SIG-M5 treated with dmso at 0.1 percent for 504 hours (cell line): ENCODE data around the gene NUDT13.
"Not testable (repeated sequence)": the region's sequence is repeated elsewhere in the genome, so short reads cannot be mapped to it uniquely, and the experiment has no call there.

Experiments used
- DNase-seq: peaks from one replicate; lab custom pipeline; 2025; ENCODE audit not compliant: unreplicated experiment; lab: John Stamatoyannopoulos, UW

Gene NUDT13

DNA sequence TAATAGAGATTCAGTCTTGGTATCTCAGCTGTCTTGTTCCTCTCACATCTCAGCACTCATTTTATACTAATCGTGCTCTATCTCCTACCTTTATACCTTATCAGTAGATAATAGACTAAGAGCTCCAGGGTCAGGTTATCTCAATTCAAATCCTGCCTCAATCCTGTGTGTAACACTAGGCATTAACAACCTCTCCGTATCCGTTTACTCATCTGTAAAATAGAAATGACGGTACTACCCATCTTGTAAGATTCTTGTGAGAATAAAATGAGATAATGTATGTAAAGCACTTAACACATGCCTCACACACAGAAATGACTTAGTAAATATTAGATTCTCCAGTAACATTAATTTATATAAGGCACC, 13.0 kb upstream of the NUDT13 start:
- DNase-seq: no peak

DNA sequence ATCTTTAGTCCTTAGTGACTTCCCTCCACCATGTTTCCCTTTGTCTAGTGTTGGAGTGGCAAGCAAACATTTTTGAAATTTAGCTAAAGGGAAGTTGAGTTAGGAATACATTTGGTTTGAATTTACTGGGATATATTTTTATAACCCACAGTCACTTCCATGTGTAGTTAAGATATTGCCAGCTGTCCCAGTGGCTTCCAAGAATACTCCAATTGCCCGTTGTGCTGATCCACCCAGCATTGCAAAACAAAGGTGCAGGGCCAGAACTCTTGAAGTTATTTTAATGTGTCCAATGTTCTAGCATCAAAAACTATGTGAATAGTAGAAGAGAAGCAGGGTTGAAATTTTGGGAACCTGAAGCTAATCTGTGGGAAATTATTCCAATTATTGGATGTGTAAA, 11.1 kb upstream of the NUDT13 start:
- no peak for DNase-seq

DNA sequence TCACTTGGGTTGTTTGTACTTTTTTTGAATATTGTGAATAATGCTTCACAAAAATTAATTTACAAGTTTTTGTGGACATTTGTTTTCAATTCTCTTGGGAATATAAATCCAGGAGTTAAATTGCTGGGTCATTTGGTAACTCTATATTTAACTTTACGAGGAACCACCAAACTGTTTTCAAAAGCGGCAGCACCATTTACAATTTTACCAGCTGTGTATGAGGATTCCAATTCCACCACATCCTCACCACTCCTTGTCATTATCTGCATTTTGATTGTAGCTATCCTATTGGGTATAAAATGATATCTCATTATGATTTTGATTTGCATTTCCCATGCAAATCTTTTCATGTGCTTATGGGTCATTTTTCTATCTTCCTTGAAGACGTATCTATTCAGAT, 4.0 kb upstream of the NUDT13 start:
- DNase-seq: no peak

DNA sequence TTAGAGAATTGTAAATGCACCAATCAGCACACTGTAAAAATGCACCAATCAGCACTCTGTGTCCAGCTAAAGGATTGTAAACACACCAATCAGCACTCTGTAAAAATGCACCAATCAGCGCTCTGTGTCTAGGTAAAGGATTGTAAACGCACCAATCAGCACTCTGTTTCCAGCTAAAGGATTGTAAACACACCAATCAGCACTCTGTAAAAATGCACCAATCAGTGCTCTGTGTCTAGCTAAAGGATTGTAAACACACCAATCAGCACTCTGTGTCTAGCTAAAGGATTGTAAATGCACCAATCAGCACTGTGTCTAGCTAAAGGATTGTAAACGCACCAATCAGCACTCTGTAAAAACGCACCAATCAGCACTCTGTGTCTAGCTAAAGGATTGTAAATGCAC, 1.0 kb upstream of the NUDT13 start:
- DNase-seq: not testable (repeated sequence)

DNA sequence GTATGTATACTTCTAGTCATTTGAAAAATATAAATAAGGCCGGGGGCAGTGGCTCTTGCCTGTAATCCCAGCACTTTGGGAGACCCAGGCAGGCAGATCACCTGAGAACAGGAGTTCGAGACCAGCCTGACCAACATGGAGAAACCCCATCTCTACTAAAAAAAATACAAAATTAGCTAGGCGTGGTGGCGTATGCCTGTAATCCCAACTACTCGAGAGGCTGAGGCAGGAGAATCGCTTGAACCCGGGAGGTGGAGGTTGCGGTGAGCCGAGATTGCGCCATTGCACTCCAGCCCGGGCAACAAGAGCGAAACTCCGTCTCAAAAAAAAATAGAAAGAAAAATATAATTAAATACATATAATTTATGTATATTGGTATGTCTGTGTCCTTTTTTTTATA, 1.8 kb downstream of the NUDT13 start:
- DNase-seq: not testable (repeated sequence)

DNA sequence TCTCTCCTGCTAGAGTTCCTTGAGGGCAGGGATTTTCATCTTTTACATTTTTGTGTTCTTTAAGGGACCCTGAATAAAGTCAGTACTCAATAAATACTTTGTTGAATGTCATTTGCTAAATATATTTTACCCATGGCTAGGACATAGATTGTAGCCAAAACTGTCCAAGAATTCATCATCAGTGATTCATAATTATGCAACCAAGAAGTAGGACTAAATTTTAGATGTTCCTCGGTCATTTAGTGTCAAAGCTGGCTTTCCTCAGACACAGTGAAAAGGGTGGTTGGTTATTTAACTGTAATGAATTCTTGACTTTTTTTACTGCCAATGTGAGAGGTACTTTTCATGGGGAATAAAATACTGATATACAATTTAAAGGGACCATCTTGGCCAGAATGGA, 3.3 kb downstream of the NUDT13 start:
- DNase-seq: no peak

DNA sequence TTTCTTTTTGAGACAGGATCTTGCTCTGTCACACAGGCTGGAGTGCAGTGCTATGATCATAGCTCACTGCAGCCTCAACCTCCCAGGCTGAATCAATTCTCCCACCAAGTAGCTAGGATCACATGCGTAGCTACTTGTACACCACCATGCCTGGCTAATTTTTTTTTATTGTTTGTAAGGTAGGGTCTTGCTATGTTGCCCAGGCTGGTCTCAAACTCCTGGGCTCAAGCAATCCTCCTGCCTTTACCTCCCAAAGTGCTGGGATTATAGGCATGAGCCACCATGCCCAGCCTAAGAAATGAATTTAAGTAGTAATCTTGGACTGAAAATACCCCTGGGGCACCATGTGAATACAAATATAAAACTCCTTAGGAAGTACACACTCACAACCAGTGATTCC, 5.8 kb downstream of the NUDT13 start:
- no peak for DNase-seq

DNA sequence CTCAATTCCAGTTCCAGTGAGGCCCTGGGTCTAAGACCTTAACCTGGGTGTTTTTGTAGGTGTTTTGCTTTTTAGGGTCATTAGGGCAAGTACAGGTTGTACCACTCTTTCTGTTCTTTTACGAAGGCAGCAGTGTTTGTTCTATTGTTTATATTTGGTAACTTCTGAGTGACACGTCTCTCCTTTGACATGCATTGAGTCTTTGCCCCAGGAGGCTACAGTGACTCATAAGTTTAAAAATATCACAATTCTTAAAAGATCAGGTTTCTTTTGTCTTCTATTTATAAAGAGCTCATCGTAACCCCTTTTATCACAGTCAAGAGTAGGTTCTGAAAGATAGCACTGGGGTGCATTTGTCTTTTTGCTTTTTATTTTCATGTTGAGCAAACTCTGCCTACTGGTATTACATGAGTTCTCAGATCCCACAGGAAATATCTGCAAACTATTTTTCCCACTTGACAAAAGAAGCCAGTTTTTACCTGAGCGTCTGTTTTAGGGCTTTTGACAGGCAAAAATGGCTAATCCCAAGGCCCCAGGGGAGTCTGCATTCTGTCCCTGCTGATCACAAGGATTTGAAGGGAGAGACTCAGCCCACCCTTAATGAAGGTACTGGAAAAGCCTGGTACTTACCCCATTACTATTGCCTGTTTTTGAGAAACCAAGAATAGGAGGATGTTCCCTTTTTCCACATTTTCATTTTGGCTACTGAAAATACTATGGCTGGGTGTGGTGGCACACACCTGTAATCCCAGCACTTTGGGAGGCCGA, 7.9 kb downstream of the NUDT13 start:
- peak; percentile 28 for DNase-seq

DNA sequence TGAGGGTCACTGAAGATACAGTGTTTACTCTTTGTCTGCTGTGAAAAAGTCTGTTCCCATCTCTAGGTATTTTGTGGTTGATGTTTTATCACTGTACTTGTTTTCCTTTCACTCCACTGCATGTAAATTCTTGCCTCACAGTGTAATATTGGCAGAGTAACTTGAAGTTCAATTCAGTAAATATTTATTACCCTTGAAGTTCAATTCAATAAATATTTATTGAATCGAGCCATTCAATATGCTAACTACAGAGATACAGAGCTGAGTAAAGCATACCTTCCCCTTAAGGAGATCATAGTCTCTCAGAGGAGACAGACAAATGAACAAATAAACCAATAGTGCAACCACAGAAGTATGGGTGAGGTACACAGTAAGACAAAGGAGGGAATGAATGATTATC, 9.2 kb downstream of the NUDT13 start:
- DNase-seq: no peak

DNA sequence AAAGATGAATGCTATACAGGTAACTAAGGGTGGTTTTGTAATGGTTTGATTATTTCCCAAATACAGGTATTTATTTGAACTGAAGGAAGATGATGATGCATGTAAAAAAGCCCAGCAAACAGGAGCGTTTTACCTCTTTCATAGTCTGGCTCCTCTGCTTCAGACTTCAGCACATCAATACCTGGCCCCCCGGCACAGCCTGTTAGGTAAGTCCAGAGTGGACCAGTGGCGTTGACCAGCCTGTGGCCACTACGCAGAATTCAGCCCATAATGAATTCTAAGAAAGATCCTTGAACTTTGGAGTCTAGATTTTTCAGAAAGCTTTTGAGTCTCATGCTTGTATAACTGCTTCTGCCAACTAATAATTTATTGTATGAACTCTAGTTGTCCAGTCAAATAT, 9.7 kb downstream of the NUDT13 start:
- no peak for DNase-seq

DNA sequence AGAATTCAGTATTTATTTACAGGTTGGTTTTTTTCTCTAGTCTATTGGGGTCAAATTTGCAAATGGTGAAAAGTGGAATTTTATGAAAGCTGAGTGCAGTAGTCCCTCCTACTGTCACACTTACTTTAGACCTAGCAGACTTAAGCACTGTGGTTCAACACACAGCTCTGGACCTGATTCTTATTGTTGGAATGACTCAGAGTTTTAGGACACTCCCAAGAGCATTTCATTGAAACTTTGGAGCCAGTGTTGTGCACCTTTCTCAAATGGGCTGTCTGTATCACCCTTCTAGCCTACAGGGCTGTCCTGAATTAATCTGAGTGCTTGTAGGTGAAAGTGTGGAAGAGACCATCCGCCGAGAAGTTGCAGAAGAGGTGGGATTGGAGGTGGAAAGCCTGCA, 16.1 kb downstream of the NUDT13 start:
- no peak for DNase-seq

DNA sequence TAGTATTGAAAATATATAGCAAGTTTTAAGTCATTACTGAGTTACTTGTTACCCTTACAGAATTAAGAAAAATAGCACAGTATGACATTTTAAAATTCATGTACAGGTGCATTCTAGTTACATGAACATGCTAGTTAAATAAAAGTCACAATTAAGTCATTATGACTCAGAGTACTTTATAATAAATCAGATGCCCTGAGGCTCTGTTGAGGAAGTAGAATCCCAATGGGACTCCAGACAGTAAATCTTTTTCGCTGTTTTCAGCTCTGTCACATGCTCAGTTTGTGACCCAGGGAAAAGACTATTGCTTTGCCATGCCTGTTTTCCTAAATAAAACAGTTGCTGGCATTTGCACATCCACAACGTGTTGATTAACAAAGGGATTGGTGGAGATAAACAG, 21.0 kb downstream of the NUDT13 start:
- no peak for DNase-seq

DNA sequence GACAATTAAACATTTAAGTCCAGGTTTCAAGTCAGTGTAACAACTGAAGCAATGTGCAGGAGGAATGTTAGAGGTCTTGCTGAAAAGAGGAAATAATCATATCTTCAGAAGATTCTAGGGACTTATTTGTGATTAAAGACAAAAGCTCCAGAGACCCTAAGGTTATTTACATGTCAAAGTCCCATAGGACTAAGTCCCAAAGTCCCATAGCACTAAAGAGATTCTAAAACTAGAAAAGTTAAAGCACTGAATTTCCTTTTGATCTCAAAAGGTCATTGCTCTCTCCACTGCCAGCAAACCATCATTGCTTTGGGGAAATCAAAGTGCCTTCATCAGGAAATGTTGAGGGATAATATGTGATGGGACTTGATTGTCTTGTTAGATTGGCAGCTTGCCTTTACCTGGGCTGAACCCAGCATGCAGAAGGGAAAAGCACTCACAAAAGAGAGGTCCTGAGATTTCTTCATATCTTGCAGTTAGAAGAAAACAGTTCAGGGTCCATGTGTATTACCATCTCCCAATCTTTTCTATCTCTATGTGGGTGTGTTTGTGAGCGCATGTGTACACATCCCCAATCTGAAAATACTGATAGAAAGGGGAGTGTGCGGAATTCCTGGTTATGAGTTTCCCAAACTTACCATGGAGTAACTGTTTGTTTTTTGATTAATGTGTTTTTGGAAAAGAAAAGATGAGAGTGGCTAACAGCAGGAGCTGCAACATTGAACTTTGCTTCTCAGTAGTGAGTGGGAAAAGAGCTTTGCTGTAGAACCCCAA, 21.8 kb downstream of the NUDT13 start:
- DNase-seq: no peak

DNA sequence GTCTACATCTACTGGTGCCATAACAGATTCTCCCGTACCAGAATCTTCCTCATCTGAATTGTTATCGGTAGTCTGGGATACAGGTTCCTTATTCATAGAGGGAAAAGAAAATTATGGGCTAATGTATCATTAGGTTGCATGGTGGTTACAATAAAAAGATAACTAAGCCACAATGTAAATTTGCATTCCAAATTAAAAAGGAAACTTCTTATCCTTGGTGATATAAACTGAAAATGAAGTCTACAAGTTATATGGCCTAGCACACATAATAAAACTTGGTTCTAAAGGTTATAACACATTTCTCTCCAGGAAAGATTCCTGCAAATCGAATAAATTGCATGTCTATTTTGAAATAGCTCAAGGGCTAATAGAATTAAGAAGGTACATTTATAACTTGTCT, 24.5 kb downstream of the NUDT13 start:
- no peak for DNase-seq

DNA sequence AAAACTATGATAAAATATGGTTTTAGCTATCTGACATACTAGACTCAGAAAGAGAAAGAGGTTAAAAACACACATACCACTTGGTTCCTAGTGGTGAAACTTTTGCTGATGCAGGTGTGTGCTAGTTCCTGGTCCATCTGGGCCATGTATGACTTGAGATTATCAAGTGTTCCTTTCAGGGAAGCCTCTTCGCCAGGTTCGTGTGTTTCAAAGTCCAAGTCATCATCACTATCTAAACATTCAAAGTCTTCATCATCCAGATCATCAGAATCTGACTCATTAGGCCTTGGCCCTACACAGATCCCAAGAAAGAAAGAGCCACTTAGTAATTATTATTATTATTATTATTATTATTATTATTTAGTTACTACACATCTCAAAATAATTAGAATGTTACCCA, 26.4 kb downstream of the NUDT13 start:
- no peak for DNase-seq

DNA sequence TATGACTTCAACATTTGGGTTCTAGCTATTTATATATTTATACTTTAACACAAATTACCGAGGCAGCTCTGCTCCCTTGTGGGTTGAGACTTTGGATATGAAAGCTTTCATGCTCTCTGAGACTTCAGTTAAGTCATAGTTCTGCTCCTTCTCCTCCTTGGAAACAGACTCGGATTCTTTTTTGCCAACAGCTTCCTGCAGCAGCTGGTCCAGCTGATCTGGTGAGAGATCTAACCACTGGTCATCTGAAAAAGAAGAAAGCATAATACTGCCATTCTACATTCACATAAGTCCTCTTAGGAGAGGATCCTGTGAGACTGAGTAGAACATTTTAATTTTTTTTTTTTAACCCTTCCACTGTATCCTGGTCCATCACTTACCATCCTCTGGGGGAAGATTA, 29.0 kb downstream of the NUDT13 start:
- DNase-seq: no peak

DNA sequence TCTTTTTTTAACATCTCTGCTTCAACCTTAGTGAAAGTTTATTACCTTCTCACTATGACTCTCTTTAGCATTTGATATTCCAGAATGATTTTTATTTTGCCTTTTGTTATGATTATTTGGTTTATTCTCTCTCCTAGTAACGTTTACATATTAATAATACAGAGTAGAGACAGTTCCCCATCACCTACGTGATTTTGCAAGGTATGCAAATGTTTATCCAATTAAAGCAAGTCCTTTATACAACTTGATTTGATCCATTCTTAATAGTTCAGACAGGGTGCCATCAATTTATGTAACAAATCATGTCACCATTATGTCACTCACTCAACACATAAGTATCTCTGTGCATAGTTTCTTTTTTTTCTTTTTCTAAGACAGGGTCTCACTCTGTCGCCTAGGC, 31.3 kb downstream of the NUDT13 start:
- DNase-seq: no peak

DNA sequence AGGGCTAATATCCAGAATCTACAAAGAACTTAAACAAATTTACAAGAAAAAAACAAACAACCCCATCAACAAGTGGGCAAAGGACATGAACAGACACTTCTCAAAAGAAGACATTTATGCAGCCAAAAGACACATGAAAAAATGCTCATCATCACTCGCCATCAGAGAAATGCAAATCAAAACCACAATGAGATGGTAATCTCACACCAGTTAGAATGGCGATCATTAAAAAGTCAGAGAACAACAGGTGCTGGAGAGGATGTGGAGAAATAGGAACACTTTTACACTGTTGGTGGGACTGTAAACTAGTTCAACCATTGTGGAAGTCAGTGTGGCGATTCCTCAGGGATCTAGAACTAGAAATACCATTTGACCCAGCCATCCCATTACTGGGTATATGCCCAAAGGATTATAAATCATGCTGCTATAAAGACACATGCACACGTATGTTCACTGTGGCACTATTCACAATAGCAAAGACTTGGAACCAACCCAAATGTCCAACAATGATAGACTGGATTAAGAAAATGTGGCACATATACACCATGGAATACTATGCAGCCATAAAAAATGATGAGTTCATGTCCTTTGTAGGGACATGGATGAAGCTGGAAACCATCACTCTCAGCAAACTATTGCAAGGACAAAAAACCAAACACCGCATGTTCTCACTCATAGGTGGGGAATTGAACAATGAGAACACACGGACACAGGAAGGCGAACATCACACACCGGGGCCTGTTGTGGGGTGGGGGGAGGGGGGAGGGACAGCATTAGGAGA, 40.6 kb downstream of the NUDT13 start:
- not testable (repeated sequence) for DNase-seq

DNA sequence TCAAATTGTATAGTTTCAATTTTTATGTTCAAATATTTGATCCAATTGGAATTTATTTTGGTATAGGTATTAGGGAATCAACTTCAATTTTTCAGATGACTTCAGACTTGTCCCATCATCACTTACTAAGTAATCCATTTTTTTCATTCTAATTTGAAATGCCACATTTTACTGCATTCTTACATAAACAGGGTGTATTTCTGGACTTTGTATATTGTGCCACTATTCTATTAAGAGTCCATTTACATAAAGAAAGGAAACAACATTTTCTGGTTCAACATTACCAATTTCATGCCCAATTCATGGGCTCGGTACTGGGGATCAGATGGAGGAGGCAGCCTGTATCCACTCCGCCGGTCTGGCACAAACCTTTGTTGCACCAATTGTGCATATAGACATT, 41.8 kb downstream of the NUDT13 start:
- DNase-seq: no peak

DNA sequence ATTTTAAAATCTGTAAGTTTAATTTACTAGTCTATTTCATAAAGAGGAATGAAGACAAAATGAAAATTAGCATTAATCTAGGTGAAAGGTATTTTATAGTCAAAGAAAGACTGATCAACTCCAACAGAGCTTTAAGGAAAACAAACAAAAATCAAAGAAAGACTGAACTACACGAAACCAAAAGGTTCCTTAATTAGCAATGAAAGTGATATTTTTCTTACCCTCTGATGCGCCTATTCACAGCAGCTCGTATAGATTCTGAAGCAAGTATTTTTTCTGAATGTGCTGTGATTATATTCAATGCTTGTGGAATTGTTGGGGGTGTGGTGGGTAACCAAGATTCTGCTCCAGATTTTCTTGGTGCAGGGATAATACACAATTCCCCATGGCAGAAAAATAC, 45.8 kb downstream of the NUDT13 start:
- no peak for DNase-seq

DNA sequence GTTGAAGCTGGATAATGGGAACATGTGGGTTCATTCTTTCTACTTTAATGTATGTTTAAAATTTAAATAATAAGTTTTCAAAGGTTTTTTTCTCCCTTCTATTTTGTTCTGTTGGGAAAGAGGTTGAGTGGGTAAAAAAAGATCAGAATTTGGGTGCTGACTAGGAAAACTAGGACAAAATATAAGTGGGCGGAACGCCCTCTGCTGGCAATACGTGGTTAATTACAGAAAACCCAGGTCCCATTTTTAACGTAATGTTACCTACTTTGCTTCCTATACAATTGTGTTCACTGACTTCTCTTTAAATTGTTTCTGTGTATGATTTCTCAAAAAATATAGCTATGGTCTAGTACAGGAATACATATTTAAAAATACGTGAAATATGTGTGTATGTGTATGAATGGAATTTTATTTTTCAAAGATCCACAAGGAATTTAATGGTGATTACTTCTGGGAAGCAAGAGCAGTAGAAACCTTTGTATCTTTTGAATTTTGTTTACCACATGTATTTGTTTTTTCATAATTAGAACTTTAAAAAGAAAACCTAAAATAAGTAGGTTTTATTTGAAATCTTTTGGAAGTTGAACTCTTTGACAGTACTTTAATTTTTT, 48.9 kb downstream of the NUDT13 start:
- peak; percentile 41 for DNase-seq

DNA sequence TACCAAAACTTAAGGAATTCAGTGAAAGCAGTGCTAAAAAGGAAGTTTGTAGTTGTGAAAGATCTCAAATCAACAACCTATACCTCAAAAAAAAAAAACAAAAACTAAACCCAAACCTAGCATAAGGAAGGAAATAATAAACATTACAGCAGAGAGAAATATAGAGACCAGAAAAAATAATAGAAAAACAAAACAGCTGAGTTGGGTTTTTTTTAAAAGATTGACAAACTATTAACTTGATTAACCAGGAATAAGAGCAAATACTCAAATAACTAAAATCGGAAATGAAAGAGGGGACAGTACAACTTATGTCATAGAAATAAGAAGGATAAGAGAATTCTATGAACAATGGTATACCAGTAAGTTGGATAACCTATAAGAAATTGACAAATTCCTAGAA, 50.8 kb downstream of the NUDT13 start:
- DNase-seq: no peak
